AG20443 (cell line): ENCODE measurements around the gene PRKD3.
"Not testable (repeated sequence)": the region's sequence is repeated elsewhere in the genome, so short reads cannot be mapped to it uniquely, and the experiment has no call there.

Source experiments
- DNase-seq: peaks from one replicate; pipeline ENCODE4 v3.0.0; 2012; ENCODE audit warnings: low spot score, mixed read lengths

PRKD3 gene

DNA sequence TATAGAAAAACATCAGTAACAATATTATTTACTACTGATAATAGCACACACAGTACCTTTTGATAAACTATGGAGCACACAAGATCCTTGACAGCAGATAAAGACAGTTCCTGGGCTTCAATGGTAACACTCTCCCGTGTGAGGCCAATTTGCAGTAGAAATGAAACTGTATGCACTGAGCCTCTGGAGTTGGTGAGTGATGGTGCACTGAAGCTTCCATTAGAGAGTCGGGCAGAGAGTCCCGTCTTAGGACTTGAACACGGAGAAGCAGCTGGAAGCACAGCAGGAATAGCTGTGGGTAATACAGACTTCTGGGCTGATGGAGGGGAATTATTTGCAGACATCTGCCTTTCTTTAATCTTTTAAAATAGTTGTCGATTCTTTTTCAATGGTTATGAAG lies 8.5 kb downstream of the PRKD3 start:
- DNase-seq = no peak

- DNase-seq = no peak
Measured at GRCh38 chr2:37315364-37315763, 9.3 kb downstream of the PRKD3 start.

DNA sequence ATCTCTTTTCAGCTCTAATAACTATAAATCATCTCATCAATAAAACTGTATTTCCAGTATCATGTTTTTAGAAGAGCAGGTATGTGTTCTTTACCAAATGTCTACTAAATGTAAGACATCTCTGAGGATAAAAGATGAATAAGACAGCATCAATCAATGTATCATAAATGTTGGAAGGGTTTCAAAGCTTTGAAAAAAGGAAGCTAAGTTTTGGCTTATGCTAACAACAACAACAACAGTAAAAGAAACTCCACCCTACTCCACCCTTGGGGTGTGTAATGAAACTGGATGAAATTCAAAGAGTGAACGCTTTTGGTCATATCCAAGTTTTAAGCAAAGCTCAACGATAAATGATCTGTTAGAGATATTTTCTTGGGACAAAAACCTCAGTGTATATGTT lies 17.1 kb downstream of the PRKD3 start:
- no peak for DNase-seq

GRCh38 chr2:37306024-37306423 lies 18.6 kb downstream of the PRKD3 start:
- DNase-seq = no peak

GRCh38 chr2:37302701-37303252 lies 21.9 kb downstream of the PRKD3 start:
- no peak for DNase-seq

DNA sequence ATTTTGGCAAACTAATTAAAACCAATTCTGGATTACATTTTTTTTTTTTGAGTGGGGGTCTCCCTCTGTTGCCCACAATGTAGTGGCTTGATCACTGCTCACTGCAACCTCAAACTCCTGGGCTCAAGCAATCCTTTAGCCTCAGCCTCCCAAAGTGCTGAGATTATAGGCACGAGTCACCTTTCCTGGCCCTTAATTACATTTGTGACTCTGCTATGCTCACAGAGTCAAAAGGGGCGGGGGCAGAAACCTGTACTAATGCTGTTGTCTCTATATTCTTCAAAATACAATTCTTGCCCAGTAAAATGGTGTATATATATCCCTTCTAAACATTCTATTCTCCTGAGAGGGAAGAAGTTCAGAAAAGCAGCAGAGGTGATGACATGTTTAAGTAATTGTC lies 23.2 kb downstream of the PRKD3 start:
- no peak for DNase-seq

DNA sequence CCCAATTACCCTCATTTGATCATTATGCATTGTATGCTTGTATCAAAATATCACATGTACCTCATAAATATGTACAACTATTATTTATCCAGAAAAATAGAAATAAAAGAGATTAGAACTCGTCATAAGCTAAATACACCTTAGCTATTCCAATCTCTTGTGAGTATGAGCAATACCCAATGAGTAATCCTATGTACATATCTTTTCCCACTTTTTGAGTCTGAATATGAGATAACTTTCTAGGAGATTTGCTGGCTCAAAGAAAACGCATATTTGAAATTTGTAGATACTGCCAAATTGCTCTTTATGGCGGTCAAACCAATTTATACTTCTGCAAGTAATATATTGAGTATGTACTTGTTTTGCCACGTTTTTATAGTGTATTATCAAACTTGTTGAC lies 24.1 kb downstream of the PRKD3 start:
- DNase-seq = no peak

GRCh38 chr2:37300146-37300545 lies 24.5 kb downstream of the PRKD3 start:
- no peak for DNase-seq

GRCh38 chr2:37297632-37298031 lies 27.0 kb downstream of the PRKD3 start:
- DNase-seq = no peak

- no peak for DNase-seq
Measured at GRCh38 chr2:37295469-37296073, 29.1 kb downstream of the PRKD3 start.

DNA sequence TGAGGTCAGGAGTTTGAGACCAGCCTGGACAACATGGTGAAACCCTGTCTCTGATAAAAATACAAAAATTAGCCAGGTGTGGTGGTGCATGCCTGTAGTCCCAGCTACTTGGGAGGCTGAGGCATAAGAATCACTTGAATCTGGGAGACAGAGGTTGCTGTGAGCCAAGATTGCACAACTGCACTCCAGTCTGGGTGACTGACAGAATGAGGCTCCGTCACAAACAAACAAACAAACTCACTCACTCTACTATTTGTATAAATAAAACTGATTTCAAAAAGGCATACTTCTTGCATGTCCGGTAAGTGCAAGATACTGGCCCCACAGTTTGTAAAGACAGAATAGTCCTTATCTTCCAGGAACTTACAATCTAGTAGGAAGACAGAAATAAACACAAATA lies 29.8 kb downstream of the PRKD3 start:
- not testable (repeated sequence) for DNase-seq

- no peak for DNase-seq
Measured at GRCh38 chr2:37291680-37292079, 33.0 kb downstream of the PRKD3 start.

DNA sequence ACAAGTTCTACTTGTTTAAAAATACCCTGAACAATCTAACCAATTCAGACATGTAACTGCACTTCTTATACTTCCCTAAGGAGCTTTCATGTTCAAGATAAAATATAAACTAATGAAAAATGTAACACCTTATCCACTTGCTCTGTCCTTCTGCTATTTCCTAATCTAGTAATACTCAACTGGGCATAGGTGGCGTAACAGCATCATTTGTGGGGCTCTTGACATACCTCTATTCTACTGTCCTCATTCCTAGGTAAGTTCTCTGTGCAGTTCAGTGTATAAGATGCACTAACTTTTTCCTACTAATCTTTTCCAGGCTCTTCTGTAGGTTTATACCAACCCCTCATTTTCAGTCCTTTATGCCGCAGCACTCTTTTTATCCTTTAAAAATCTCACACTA lies 36.7 kb downstream of the PRKD3 start:
- DNase-seq = no peak

DNA sequence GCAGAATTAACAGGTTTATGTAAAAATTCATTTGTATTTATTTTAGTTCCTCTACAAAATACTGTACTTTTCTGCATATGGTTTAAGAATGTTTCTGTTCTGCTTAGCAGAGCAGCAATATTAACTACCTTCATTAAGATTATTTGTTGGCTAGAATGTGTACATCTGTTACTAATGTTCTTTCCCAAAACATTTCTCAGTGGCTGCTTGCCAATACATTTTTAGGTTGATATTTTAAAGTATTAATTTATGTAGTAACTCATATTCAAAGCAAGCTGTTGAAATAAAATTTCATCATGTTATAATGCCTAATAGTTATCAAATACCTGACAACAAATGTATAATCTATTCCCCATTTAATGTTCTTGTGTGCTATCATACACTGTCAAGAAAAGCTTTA lies 40.3 kb downstream of the PRKD3 start:
- no peak for DNase-seq

GRCh38 chr2:37283207-37283606 lies 41.4 kb downstream of the PRKD3 start:
- peak; percentile 65 for DNase-seq

GRCh38 chr2:37282746-37283145 lies 41.9 kb downstream of the PRKD3 start:
- no peak for DNase-seq

DNA sequence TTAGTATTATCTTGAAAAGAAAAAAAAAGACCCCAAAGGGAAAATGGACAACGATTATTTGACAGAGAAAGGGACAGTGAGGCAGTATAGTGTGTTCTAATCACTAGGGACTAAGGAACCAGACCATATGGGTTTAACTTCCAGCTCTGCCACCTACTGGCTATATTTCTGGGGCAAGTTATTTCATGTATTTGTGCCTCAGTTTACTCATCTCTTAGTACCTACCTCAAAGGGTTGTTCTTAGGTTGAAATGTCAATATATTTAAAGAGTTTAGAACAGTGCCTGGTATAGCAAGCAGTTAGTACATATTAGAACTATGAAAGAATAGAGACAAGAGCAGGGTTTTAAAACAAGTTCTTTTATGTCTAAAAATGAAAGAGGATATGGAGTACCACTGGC lies 42.7 kb downstream of the PRKD3 start:
- DNase-seq = no peak

- no peak for DNase-seq
Measured at GRCh38 chr2:37276291-37276690, 48.3 kb downstream of the PRKD3 start.
